ENCODE results near the gene POLK.
"Not testable (repeated sequence)": the region's sequence is repeated elsewhere in the genome, so short reads cannot be mapped to it uniquely, and the experiment has no call there.

The POLK gene

DNA sequence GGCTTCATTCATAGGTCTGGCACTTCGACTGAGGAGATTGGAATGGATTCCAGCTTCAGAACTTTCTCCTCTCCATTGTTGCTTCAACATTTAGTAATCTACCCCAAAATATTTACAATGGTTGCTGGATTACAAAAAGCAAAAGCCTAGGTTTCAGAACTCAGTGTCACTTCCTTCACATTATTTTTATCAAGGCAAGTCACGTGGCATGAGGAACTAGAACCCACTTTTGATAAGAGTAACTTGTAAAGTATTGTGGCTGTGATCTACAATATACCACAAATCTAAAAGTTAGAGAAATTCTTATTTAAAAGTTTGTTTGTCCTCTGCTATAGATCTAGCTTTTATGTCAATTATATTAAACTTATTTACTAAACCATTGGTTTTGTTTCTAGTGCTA is 59.9 kb downstream of the POLK start:
- no peak overlapping the region for H3K4me3 ChIP-seq (ENCODE audit: low read depth, low read length)
- TF ChIP-seq, protein P1, sequence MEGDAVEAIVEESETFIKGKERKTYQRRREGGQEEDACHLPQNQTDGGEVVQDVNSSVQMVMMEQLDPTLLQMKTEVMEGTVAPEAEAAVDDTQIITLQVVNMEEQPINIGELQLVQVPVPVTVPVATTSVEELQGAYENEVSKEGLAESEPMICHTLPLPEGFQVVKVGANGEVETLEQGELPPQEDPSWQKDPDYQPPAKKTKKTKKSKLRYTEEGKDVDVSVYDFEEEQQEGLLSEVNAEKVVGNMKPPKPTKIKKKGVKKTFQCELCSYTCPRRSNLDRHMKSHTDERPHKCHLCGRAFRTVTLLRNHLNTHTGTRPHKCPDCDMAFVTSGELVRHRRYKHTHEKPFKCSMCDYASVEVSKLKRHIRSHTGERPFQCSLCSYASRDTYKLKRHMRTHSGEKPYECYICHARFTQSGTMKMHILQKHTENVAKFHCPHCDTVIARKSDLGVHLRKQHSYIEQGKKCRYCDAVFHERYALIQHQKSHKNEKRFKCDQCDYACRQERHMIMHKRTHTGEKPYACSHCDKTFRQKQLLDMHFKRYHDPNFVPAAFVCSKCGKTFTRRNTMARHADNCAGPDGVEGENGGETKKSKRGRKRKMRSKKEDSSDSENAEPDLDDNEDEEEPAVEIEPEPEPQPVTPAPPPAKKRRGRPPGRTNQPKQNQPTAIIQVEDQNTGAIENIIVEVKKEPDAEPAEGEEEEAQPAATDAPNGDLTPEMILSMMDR (IDR thresholded peaks at IDR 0.05; ENCODE audit: insufficient read depth, low read depth, low read length, missing control alignments), result no peak
- peak; percentile 28 for DNase-seq (ENCODE audit: low read depth)

DNA sequence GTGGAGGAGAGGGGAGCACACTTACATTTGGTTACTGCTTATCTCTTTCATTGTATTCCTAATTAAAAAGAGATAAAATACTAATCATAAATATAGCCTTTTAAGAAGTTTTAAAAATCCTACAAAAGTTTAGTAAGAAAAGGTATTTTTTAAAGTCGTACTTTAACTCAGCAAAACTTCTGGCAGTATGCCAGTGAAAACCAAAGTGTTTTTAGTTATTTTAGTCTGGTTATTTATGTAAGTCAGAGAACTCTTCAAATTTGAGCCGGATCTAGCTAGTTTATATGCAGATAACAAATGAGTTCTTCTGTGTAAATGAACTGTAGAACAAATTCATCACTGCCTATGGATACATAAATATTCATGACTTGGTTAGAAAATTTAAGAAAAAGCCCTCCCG is 63.1 kb downstream of the POLK start:
- peak; percentile 54 for DNase-seq (ENCODE audit: low read depth)
- peak overlapping the region; percentile 41 for H3K4me3 ChIP-seq (ENCODE audit: low read depth, low read length)
- TF ChIP-seq, protein P1 (IDR thresholded peaks at IDR 0.05; ENCODE audit: insufficient read depth, low read depth, low read length, missing control alignments), result no peak

DNA sequence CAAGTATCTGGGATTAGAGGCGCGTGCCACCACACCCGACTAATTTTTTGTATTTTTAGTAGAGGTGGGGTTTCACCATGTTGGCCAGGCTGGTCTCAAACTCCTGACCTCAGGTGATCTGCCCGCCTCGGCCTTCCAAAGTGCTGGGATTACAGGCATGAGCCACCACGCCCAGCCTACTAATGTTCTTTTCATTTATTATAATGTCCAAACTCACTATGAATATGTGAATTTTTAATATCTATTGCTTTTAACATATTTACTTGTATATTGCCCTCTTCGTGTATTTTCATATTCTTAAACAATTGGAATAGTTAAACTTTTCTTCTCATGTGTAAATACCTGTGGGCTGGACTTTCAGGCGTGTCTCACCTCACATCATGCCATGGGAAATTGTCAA is 66.6 kb downstream of the POLK start:
- H3K4me3 ChIP-seq (ENCODE audit: low read depth, low read length); DNase-seq (ENCODE audit: low read depth): not testable (repeated sequence)

DNA sequence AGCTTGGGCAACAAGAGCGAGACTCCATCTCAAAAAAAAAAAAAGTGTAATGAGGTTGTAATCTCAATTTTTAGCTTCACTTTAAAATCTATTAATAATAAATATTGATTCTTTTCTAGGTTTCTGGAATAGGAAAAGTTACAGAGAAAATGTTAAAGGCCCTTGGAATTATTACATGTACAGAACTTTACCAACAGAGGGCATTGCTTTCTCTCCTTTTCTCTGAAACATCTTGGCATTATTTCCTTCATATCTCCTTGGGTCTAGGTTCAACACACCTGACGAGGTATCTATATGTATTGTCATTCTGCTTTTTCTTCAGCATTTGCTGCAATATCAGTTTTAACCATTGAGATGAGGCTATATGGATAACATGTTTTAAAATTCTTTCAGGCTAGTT is 73.0 kb downstream of the POLK start:
- no peak for DNase-seq (ENCODE audit: low read depth)
- no peak overlapping the region for H3K4me3 ChIP-seq (ENCODE audit: low read depth, low read length)
- TF ChIP-seq, protein P1 (IDR thresholded peaks at IDR 0.05; ENCODE audit: insufficient read depth, low read depth, low read length, missing control alignments), result no peak

DNA sequence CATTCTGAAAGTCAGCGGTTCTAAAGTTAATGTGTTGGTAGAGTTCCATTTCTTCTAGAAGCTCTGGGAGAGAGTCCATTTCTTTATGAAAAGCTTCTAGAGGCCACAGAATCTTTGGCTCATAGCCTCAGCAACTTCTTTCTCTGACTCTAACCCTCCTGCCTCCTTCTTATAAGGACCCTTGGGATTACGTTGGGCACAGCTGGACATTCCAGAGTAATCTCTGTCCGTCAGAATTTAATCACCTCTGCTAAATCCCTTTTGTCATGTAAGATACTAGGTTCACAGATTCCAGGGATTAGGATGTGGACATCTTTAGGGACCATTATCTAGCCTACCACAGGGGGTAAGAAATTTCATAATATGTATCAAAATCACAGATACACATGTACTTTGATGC is 77.0 kb downstream of the POLK start:
- DNase-seq (ENCODE audit: low read depth), result no peak
- no peak overlapping the region for H3K4me3 ChIP-seq (ENCODE audit: low read depth, low read length)
- TF ChIP-seq, protein P1 (IDR thresholded peaks at IDR 0.05; ENCODE audit: insufficient read depth, low read depth, low read length, missing control alignments), result no peak

DNA sequence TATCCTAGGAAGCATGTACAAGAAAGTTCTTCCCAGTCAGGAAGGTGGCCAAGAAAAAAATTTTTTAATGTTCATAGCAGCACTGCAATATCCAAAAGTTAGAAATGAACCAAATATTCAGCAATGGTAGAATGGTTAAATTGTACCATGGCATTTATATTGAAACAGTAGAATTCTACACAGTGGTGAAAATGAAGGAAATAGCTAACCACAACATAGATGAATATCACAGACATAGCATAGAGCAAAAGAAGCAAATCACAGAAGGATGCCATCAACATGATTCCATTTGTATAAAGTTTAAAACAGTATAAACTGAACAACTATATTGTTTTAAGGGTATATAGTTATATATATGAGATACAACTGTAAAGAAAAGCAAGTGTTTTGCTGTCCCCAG is 88.8 kb downstream of the POLK start:
- no peak overlapping the region for H3K4me3 ChIP-seq (ENCODE audit: low read depth, low read length)
- DNase-seq (ENCODE audit: low read depth), result no peak
- TF ChIP-seq, protein P1 (IDR thresholded peaks at IDR 0.05; ENCODE audit: insufficient read depth, low read depth, low read length, missing control alignments), result no peak

DNA sequence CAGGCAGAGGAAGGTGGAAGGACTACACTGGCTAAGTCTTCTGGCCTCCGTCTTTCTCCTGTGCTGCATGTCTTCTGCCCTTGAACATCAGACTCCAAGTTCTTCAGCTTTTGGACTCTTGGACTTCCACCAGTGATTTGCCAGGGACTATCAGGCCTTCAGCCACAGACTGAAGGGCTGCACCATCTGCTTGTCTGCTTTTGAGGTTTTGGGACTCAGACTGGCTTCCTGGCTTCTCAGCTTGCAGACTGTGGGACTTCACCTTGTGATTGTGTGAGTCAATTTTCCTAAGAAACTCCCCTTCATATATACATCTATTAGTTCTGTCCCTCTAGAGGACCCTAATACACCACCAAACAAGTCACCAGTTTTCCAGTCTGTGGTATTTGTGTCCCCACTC is 89.9 kb downstream of the POLK start:
- TF ChIP-seq, protein P1 (IDR thresholded peaks at IDR 0.05; ENCODE audit: insufficient read depth, low read depth, low read length, missing control alignments), result no peak
- no peak for DNase-seq (ENCODE audit: low read depth)
- H3K4me3 ChIP-seq (ENCODE audit: low read depth, low read length), result no peak overlapping the region

All from GM12865 (cell line).